B cell (primary cell): ENCODE data around the gene TSPAN18.

Experiments
- CTCF ChIP-seq: fragments of 200-600 bp; IDR thresholded peaks from one replicate; pipeline ENCODE4 v1.8.0; 2022; ENCODE audit warnings: antibody characterized with exemption, mild to moderate bottlenecking
- EZH2 ChIP-seq: IDR thresholded peaks from 2 replicates; pipeline ENCODE4 v1.6.1; 2012; ENCODE audit warnings: borderline replicate concordance, low read depth, mild to moderate bottlenecking, moderate library complexity, low read length; ENCODE audit not compliant: insufficient read depth, poor library complexity, severe bottlenecking

- TF ChIP-seq EZH2 (no peak), CTCF (no peak)
These were observed 37.8 kb downstream of the TSPAN18 start for GRCh38 chr11:44764583-44764982.
